Muscle of back (tissue), 11 donors: ENCODE data around the gene CPPED1. TPM values are rescaled to one million over a fixed set of nuclear protein-coding genes. Genes with fewer than 3 reads are reported as not detected.

Source experiments
- DNase-seq, 3 donors: peaks; one replicate each; pipeline versions ENCODE4 v3.0.0 to v3.0.0-alpha.2; 2013
- polyA plus RNA-seq, 10 donors: library from polyadenylated mRNA; unstranded; fragments of 120-200 nt; gene quantifications; one replicate each; pipeline ENCODE4 v1.2.1, GENCODE V29; 2013; ENCODE audit not compliant: insufficient read length in 10 of 10

CPPED1 gene
- polyA plus RNA-seq, 10 donors = 5.9 to 10.0 (median 7.7) TPM

GRCh38 chr16:12609937-12610699 lies 193.6 kb downstream of the CPPED1 start:
- no peak for DNase-seq

Other genes starting within 250 kb of the CPPED1 start
- gene SHISA9, start 97.7 kb upstream of the CPPED1 start, polyA plus RNA-seq = under 1 TPM; 0.05 to 0.21 (median 0.11) TPM